Lower leg skin (tissue), 4 donors: Measurements from ENCODE around the gene PMP22. TPM values are rescaled to one million over a fixed set of nuclear protein-coding genes. Genes with fewer than 3 reads are reported as not detected.

Experiments used
- DNase-seq, 2 donors: peaks; one replicate each; pipeline ENCODE4 v3.0.0-alpha.2; 2019; ENCODE audit warnings: low spot score in 2 of 2
- H3K4me3 ChIP-seq: fragments of 200-600 bp; sonication (generic); 2 replicates; pipeline ENCODE4 v1.5.1; 2017; ENCODE audit warnings: mild to moderate bottlenecking, low read depth; ENCODE audit not compliant: poor library complexity, severe bottlenecking
- POLR2A ChIP-seq, 2 donors: fragments of 450-650 bp; IDR thresholded peaks; one replicate each; pipeline ENCODE4 v1.6.1; 2016 to 2017; ENCODE audit warnings: antibody characterized with exemption in 2 of 2, mild to moderate bottlenecking in 1 of 2, moderate library complexity in 1 of 2
- WGBS, 2 donors: methylation state at CpG; one replicate each; pipeline ENCODE4 v1.1.5; 2018; 5-methylcytosine and 5-hydroxymethylcytosine counted together
- intact Hi-C: fragments of 100-400 bp; cut with DNase I; formaldehyde crosslinking; loops from one replicate; pipeline ENCODE4 v1.15.0; 2023; ENCODE audit warnings: low total_unique reads
- total RNA-seq, 4 donors: library from RNA; depleted of rRNA; stranded (reverse); fragments of >200 nt; gene quantifications; one replicate each; pipeline ENCODE4 v1.1.0, GENCODE V29; 2016
- TF ChIP-seq, protein P1 (sequence below), 3 donors: fragments of 450-650 bp; IDR thresholded peaks; one replicate each; pipeline ENCODE4 v1.5.1; 2016; ENCODE audit warnings: antibody characterized with exemption in 3 of 3, mild to moderate bottlenecking in 3 of 3, moderate library complexity in 2 of 3

Gene PMP22
- total RNA-seq, 4 donors from 2014 or later, result 34.9 to 120 (median 64.5) TPM

DNA sequence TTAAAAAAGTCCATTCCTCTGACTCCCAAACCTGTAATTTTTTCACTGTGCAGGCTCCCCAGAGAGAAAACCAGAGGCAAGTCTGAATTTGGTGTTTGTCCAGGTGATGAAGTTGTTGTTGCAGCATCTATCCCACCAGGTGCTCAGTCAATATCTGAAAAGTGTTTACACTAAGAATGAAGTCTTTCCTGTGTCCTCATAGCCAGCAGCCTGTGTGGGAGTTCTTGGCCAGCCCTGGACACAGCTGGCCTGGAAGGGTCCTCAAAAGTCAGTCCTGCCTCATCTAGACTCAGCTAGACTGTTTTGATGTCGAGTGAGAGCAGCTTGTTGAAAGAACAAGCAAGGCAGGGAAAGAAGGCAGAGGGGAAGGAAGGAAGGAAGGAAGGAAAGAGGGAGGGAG is 3.3 kb upstream of the PMP22 start:
- H3K4me3 ChIP-seq, result no peak overlapping the region
- intact Hi-C loops, result loop anchor here (10.0 kb wide), 1 partner anchor 146 kb away; no protein-coding TSS in a partner anchor
- TF ChIP-seq, protein P1, sequence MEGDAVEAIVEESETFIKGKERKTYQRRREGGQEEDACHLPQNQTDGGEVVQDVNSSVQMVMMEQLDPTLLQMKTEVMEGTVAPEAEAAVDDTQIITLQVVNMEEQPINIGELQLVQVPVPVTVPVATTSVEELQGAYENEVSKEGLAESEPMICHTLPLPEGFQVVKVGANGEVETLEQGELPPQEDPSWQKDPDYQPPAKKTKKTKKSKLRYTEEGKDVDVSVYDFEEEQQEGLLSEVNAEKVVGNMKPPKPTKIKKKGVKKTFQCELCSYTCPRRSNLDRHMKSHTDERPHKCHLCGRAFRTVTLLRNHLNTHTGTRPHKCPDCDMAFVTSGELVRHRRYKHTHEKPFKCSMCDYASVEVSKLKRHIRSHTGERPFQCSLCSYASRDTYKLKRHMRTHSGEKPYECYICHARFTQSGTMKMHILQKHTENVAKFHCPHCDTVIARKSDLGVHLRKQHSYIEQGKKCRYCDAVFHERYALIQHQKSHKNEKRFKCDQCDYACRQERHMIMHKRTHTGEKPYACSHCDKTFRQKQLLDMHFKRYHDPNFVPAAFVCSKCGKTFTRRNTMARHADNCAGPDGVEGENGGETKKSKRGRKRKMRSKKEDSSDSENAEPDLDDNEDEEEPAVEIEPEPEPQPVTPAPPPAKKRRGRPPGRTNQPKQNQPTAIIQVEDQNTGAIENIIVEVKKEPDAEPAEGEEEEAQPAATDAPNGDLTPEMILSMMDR (IDR thresholded peaks at IDR 0.05), result no peak
- no peak for TF ChIP-seq POLR2A (IDR thresholded peaks at IDR 0.05)
- 11 to 62% methylated on average over 1 of the region's 1 CpG for WGBS, 2 donors
- DNase-seq, result no peak

DNA sequence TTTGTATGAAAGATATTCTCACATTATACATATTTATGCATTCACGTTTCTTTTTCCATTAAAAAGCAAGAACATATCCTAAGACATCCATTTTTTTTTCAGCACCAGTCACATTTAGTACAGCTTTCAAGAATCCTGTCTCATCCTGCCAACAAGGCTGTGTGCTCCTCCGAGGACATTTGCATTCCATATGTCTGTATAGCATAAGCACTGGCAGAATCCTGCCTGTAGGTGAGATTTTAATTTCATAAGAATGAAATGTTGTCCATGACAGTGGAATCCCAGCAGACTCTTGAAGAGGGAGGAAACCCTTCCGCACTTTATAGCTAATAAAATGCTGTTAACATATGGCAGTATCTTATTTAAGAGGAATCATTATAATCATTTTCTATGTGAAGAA is 2.9 kb upstream of the PMP22 start:
- TF ChIP-seq, protein P1 (IDR thresholded peaks at IDR 0.05), result no peak
- TF ChIP-seq POLR2A (IDR thresholded peaks at IDR 0.05), result no peak
- H3K4me3 ChIP-seq, result no peak overlapping the region
- no peak for DNase-seq
- WGBS, 2 donors, result 52 to 56% methylated on average over 3 of the region's 3 CpGs
- intact Hi-C loops, result loop anchor here (10.0 kb wide), 1 partner anchor 147 kb away; no protein-coding TSS in a partner anchor

DNA sequence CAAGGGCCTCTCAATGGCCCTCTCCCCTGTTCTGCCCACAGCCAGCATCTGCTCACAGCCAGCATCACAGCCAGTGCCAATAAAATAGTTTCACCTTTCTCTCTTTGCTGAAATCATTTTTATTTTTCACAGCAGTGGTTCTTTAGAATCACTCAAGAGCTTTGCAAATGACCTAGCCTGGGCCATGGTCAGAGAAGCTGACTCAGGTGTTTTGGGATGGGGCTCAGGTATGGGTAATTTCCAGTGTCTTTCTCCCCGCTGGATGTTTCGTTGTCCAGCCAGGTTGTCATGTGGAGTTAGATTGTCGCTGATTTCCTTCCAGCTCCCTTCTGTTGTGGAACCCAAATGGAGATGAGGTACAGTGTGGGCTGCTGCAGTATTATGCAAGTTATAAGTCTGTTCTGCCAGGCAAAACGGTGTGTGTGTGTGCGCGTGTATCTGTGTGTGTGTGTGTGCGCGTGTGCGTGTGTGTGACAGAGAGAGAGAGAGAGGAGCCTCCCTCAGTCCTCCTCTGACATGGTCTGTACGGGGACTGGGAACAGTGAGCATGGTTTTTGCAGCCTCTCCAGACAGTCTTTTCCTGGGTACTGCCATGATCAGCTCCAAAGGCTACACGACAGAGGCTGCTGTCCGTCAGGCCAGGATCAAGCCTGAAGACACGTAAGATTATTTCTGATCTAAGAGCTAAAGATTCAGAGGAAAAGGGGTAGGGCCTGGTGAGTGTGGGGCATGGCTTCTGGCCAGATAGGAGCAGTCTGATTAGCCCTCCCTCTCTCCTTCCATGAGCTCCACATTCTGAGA is 1.4 kb upstream of the PMP22 start:
- WGBS, 2 donors, result 86 to 88% methylated on average over 13 of the region's 13 CpGs

DNA sequence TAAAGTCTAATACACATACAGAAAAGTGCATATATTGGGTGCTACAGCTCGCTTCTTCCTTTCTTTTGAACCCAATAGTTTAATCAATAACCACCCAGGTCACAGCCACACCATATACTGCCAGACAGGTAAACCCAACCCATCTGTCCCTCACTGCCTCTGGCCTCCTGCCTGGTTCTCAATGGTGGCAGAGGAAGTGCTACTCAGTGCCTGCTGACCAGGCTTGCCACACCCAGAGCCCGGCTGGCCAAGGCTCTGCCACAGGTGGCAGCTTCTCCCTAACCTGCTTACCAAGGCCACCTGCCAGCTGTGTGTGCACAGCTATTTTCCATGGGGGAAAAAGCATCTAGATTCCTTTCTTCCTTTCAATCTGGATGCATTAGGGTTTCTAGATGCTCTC is 584 bp downstream of the PMP22 start:
- H3K4me3 ChIP-seq, result peak overlapping the region; percentile 1
- intact Hi-C loops, result loop anchor here (10.0 kb wide), 1 partner anchor 150 kb away; no protein-coding TSS in a partner anchor

More for the DNA sequence above, 1.4 kb upstream of the PMP22 start:
- DNase-seq, result no peak
- TF ChIP-seq POLR2A (IDR thresholded peaks at IDR 0.05), result no peak
- TF ChIP-seq, protein P1 (IDR thresholded peaks at IDR 0.05), result no peak
- no peak overlapping the region for H3K4me3 ChIP-seq
- intact Hi-C loops, result loop anchor here (10.0 kb wide), 1 partner anchor 148 kb away; no protein-coding TSS in a partner anchor

DNA sequence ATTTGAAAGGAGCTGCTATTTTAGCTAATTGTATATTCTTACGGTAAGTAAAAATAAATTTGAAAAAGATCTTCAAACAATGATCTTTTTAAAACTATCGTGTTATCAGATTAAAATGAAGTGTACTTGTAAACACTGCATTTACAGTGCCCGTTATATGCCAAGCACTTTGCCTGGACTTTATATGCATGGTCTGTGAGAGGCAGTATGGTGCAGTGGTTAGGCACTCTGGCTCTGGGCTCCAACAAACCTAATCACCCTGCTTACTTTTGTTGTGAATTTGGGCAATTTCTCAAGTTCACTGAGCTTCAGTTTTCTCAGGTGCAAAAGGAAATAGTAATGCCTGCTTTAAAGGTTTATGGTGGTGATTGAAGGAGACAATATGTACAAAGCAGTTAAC is 1.4 kb downstream of the PMP22 start:
- intact Hi-C loops, result loop anchor here (10.0 kb wide), 1 partner anchor 151 kb away; no protein-coding TSS in a partner anchor
- no peak for TF ChIP-seq POLR2A (IDR thresholded peaks at IDR 0.05)
- TF ChIP-seq, protein P1 (IDR thresholded peaks at IDR 0.05), result no peak
- no peak for DNase-seq
- 27 to 30% methylated on average over 3 of the region's 3 CpGs for WGBS, 2 donors
- H3K4me3 ChIP-seq, result no peak overlapping the region

More for the DNA sequence above, 584 bp downstream of the PMP22 start:
- peak in 1 of 2 donors; percentile 41 for DNase-seq
- WGBS, 2 donors, result 46 to 49% methylated on average over 2 of the region's 2 CpGs
- TF ChIP-seq POLR2A (IDR thresholded peaks at IDR 0.05), result no peak
- TF ChIP-seq, protein P1 (IDR thresholded peaks at IDR 0.05), result no peak
